Parathyroid adenoma (tissue), 2 donors: Measurements from ENCODE around the gene RPS29.
A peak's percentile ranks its signal among the peaks of the same experiment; 100 is the strongest.
"Not testable (repeated sequence)": the region's sequence is repeated elsewhere in the genome, so short reads cannot be mapped to it uniquely, and the experiment has no call there.

Experiments
- H2AFZ ChIP-seq: fragments of 300-600 bp; sonication (generic); one replicate; pipeline ENCODE4 v1.7.0; 2017; ENCODE audit warnings: antibody characterized with exemption, mild to moderate bottlenecking
- H3K27ac ChIP-seq: fragments of 300-600 bp; sonication (generic); one replicate; pipeline ENCODE4 v1.7.0; 2017
- H3K27me3 ChIP-seq: fragments of 300-600 bp; sonication (generic); one replicate; pipeline ENCODE4 v1.7.0; 2017; ENCODE audit warnings: low read length; ENCODE audit not compliant: control insufficient read depth, insufficient read depth
- H3K36me3 ChIP-seq: fragments of 300-600 bp; sonication (generic); one replicate; pipeline ENCODE4 v1.7.0; 2017; ENCODE audit warnings: low read length; ENCODE audit not compliant: control insufficient read depth, insufficient read depth
- H3K4me1 ChIP-seq: fragments of 300-600 bp; sonication (generic); one replicate; pipeline ENCODE4 v1.7.0; 2017; ENCODE audit warnings: control low read depth
- H3K4me2 ChIP-seq: fragments of 300-600 bp; sonication (generic); one replicate; pipeline ENCODE4 v1.7.0; 2017; ENCODE audit warnings: low read length
- H3K4me3 ChIP-seq: fragments of 300-600 bp; sonication (generic); one replicate; pipeline ENCODE4 v1.7.0; 2017; ENCODE audit warnings: low read depth, low read length
- H3K79me2 ChIP-seq: fragments of 300-600 bp; sonication (generic); one replicate; pipeline ENCODE4 v1.7.0; 2017; ENCODE audit warnings: control low read depth
- H3K9ac ChIP-seq: fragments of 300-600 bp; sonication (generic); one replicate; pipeline ENCODE4 v1.7.0; 2017; ENCODE audit warnings: mild to moderate bottlenecking
- H3K9me3 ChIP-seq: fragments of 300-600 bp; sonication (generic); one replicate; pipeline ENCODE4 v1.7.0; 2017; ENCODE audit warnings: low read length; ENCODE audit not compliant: control insufficient read depth
- TF ChIP-seq, protein P1 (sequence below): fragments of 300-600 bp; sonication (generic); IDR thresholded peaks from one replicate; pipeline ENCODE4 v1.7.0; 2017; ENCODE audit warnings: antibody characterized with exemption, mild to moderate bottlenecking
- donor health status: primary hyperparathyroidism.

Gene RPS29

DNA sequence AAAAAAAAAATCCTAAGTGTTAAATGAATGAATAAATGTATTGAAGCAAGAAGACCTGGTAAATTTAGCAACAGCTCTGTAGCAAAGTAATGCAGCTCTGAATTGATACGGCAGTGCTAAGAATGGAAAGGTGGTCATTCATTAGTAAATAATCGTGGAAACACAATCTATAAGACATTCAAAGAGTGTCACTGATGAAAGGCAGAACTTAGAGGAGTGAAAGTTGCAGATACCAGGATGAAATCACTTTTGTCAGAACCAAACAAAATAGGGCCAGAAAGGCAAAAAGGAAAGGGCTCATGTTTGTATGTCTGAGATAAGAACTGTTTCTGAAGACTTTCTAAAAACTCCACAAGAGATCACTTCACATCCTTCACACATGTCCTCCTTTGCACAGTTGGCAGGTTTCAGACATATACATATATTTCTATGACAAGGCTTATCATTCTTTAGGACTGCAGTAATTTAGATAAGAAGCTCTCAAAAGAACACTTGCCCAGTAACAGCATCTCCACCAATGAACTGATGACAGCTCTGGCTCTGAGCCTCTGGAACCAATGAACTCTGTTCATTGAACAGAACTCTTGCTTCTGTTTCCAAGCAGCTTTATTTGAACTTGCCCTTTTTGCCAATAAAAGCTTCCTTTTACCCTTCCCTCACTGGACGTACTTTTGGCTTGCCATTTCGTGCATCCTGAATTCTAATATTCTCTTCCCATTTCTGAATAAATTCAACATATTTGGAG is 8.3 kb upstream of the RPS29 start:
- Histone ChIP-seq H3K79me2 (no peaks in the 10 kb centered on the region), H3K4me3 (no peak overlapping the region), H3K9ac (no peak overlapping the region), H2AFZ (no peak overlapping the region), H3K27ac (no peak overlapping the region), H3K9me3 (no peaks in the 10 kb centered on the region), H3K4me2 (no peak overlapping the region), H3K36me3 (no peaks in the 10 kb centered on the region), H3K27me3 (no peaks in the 10 kb centered on the region), H3K4me1 (no peaks in the 10 kb centered on the region)
- TF ChIP-seq, protein P1, sequence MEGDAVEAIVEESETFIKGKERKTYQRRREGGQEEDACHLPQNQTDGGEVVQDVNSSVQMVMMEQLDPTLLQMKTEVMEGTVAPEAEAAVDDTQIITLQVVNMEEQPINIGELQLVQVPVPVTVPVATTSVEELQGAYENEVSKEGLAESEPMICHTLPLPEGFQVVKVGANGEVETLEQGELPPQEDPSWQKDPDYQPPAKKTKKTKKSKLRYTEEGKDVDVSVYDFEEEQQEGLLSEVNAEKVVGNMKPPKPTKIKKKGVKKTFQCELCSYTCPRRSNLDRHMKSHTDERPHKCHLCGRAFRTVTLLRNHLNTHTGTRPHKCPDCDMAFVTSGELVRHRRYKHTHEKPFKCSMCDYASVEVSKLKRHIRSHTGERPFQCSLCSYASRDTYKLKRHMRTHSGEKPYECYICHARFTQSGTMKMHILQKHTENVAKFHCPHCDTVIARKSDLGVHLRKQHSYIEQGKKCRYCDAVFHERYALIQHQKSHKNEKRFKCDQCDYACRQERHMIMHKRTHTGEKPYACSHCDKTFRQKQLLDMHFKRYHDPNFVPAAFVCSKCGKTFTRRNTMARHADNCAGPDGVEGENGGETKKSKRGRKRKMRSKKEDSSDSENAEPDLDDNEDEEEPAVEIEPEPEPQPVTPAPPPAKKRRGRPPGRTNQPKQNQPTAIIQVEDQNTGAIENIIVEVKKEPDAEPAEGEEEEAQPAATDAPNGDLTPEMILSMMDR: no peak

DNA sequence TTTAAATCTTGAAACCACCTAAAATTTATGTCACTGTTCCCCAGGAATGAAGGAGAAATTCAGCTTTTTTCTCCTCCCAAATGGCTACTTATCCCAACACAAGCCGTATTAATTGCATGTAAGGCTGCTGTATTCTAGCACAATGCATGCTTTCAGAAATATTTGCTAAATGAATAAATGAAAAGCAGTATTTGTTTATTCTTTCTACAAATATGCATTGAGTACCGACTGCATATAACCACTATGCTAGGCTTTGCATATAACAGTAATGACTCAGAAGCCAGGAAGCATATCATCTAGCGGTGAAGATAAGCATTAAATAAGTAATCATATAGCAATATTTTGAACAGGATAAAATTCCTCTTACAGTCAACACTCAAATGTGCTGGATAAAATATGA is 6.8 kb upstream of the RPS29 start:
- TF ChIP-seq, protein P1: no peak
- H2AFZ ChIP-seq: no peak overlapping the region

DNA sequence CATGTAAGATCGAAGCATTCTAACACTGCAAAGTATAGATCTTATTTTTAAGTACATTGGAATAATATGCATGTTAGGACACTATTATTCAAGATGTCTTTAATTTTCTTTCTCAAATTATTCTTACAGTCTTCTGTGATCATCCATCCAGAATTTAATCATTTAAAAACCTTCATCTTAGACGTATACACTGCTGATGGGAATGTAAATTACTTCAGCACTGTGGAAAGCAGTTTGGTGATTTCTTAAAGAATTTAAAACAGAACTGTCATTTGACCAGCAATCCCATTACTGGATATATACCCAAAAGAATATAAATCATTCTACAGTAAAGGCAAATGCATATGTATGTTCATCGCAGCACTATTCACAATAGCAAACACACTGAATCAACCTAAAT is 3.2 kb upstream of the RPS29 start:
- no peak overlapping the region for H3K4me2 ChIP-seq
- no peak overlapping the region for H3K27ac ChIP-seq
- H3K9me3 ChIP-seq: no peaks in the 10 kb centered on the region
- H3K4me1 ChIP-seq: no peaks in the 10 kb centered on the region
- no peaks in the 10 kb centered on the region for H3K27me3 ChIP-seq
- no peak overlapping the region for H3K9ac ChIP-seq
- TF ChIP-seq, protein P1: no peak
- no peak overlapping the region for H2AFZ ChIP-seq
- no peak overlapping the region for H3K4me3 ChIP-seq
- H3K79me2 ChIP-seq: peaks cover 14% of the 10 kb centered on the region
- no peaks in the 10 kb centered on the region for H3K36me3 ChIP-seq

More for the DNA sequence above, 6.8 kb upstream of the RPS29 start:
- Histone ChIP-seq H3K4me2 (no peak overlapping the region), H3K4me3 (no peak overlapping the region), H3K79me2 (no peaks in the 10 kb centered on the region), H3K4me1 (no peaks in the 10 kb centered on the region), H3K9me3 (no peaks in the 10 kb centered on the region), H3K27ac (no peak overlapping the region), H3K36me3 (no peaks in the 10 kb centered on the region), H3K27me3 (no peaks in the 10 kb centered on the region), H3K9ac (no peak overlapping the region)

DNA sequence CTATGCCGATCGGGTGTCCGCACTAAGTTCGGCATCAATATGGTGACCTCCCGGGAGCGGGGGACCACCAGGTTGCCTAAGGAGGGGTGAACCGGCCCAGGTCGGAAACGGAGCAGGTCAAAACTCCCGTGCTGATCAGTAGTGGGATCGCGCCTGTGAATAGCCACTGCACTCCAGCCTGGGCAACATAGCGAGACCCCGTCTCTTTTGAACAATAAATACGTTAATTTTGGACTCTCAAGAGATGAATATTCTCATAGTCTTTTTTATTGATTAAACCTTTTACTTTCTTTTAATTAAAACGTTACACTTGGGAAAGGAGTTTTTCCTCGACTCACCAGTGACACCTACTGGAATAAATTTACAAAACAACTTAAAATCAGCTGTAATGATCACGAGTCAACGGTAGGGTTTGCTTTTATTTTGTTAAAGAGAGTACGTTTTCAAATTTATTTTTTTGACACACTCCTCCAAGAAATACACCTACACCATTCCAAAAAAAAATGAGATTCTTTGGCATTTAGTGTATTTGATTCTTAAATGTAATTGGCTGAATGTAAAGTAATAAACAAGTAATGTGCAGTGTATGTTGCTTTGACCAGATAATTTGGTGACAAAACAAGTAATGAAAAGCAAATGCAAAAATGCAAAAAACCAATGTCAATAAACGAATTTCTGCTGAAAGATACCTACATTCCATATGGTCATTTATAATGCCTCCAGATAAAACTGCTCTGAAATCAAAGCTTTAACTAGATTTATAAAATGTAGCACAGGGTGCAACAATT is 687 bp upstream of the RPS29 start:
- Histone ChIP-seq H3K9ac (no peak overlapping the region), H3K4me2 (peak overlapping the region; percentile 68), H3K4me1 (peaks cover 3% of the 10 kb centered on the region), H3K27me3 (no peaks in the 10 kb centered on the region), H2AFZ (peak overlapping the region; percentile 76), H3K9me3 (no peaks in the 10 kb centered on the region), H3K36me3 (no peaks in the 10 kb centered on the region), H3K27ac (peak overlapping the region; percentile 90), H3K4me3 (peak overlapping the region; percentile 97), H3K79me2 (peaks cover 25% of the 10 kb centered on the region)
- TF ChIP-seq, protein P1: peak; percentile 91

DNA sequence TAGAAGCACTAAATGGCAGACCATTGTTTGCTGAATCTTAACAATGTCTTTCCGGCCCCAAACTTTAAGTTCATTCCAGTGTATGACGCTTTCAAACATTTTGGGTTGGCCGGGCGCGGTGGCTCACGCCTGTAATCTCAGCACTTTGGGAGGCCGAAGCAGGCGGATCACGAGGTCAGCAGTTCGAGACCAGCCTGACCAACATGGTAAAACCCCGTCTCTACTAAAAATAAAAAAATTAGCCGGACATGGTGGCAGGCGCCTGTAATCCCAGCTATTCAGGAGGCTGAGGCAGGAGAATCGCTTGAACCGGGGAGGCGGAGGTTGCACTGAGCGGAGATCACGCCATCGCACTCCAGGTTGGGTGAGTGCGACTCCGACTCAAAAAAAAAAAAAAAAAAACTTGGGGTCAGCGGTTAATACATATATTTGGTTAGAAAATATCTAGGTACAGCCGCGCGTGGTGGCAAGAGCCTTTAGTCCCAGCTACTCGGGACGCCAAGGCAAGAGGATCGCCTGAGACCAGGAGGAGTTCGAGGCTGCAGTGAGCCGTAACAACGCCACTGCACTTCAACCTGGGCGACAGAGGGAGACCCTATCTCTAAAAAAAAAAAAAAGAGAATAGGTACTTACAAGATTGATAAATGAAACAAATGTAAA is 1.1 kb downstream of the RPS29 start:
- not testable (repeated sequence) for H3K4me1 ChIP-seq, H3K9me3 ChIP-seq, H3K36me3 ChIP-seq, H2AFZ ChIP-seq, H3K9ac ChIP-seq, H3K27me3 ChIP-seq
- H3K79me2 ChIP-seq: peaks cover 37% of the 10 kb centered on the region
- H3K27ac ChIP-seq: peak overlapping the region; percentile 90
- H3K4me2 ChIP-seq: peak overlapping the region; percentile 79
- H3K4me3 ChIP-seq: peak overlapping the region; percentile 97
